Thyroid gland (tissue), 4 donors: ENCODE measurements around the gene DOCK2.

ENCODE experiments used
- POLR2A ChIP-seq, 2 donors: fragments of 450-650 bp; IDR thresholded peaks; one replicate each; pipeline ENCODE4 v1.6.1; 2017; ENCODE audit warnings: antibody characterized with exemption in 2 of 2, mild to moderate bottlenecking in 2 of 2, moderate library complexity in 1 of 2
- TF ChIP-seq, protein P1 (sequence below), 6 experiments: fragments of 200-600 bp in 3 of 6; fragments of 450-650 bp in 3 of 6; sonication (generic) in 3 of 6; IDR thresholded peaks; one replicate each; pipeline ENCODE4 v1.5.1; 2016 to 2019; ENCODE audit warnings: antibody characterized with exemption in 6 of 6, mild to moderate bottlenecking in 2 of 6, inconsistent platforms in 1 of 6, moderate library complexity in 1 of 6

DNA sequence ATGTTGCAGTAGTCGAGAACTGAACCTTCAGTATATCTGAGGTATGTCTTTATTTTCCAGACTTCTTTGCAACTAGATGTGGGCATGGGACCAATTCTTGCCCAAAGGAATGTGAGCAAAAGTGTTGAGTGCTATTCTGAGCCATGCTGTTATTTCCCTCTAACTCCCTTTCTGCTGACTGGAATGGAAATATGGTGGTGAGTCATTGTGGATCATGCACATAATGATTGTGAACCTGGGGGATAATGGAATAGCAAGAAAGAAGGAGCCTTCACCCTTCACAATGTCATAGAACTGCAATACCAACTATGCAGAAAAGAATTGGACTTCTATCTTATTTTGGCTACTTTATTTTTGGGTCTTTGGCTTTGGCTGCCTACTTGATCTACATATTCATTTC, 10.3 kb upstream of the DOCK2 start:
- TF ChIP-seq, protein P1, sequence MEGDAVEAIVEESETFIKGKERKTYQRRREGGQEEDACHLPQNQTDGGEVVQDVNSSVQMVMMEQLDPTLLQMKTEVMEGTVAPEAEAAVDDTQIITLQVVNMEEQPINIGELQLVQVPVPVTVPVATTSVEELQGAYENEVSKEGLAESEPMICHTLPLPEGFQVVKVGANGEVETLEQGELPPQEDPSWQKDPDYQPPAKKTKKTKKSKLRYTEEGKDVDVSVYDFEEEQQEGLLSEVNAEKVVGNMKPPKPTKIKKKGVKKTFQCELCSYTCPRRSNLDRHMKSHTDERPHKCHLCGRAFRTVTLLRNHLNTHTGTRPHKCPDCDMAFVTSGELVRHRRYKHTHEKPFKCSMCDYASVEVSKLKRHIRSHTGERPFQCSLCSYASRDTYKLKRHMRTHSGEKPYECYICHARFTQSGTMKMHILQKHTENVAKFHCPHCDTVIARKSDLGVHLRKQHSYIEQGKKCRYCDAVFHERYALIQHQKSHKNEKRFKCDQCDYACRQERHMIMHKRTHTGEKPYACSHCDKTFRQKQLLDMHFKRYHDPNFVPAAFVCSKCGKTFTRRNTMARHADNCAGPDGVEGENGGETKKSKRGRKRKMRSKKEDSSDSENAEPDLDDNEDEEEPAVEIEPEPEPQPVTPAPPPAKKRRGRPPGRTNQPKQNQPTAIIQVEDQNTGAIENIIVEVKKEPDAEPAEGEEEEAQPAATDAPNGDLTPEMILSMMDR (IDR thresholded peaks at IDR 0.05), result no peak
- TF ChIP-seq POLR2A (IDR thresholded peaks at IDR 0.05), result no peak
